ENCODE data around the gene STMN1.

DNA sequence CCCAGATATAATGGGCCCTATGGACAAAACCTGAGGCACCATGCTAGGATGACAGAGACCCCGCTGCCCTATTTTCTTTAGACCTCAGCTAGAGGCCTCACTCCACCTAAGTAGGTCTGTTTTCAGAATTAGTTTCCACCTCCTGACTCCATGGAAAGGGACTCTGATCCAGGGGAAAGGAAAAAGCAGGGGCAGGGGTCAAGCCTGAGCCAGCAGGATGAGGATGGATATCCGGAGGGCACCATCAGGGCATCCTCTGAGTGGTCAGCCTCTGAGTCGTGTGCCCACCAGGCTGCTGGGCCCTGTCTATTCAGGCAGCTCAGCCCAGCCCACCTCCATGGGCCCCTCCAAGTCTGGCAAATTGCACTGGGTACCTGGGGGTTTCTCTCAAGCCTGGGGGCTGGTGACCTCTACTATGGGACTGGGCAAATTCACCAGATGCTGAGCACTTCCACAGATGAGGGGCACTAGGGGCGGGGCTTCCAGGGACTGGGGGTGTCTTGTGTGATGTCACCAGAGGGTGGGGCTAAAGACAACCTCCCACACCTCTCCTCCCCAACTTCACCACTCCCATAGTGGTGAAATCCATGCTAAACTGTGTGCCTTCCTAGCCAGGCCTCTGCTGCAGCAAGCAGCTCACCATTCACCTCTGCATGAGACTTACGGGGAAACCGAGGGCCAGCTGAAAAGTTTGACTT, 36.2 kb downstream of the STMN1 start:
- TF ChIP-seq ZNF274 (IDR thresholded peaks at IDR 0.05; ENCODE audit: low read depth, low read length) (no peak), YY1 (IDR thresholded peaks at IDR 0.05; ENCODE audit: insufficient read depth, insufficient read length) (no peak), SUZ12 (IDR thresholded peaks at IDR 0.05; ENCODE audit: extremely low read depth, insufficient read depth, insufficient read length) (no peak)

Measured in NT2/D1 (cell line).